Astrocyte of the cerebellum (primary cell): ENCODE data around the gene TIMELESS.
A peak's percentile ranks its signal among the peaks of the same experiment; 100 is the strongest.
"Not testable (repeated sequence)": the region's sequence is repeated elsewhere in the genome, so short reads cannot be mapped to it uniquely, and the experiment has no call there.

Experiments
- DNase-seq: peaks from one replicate; pipeline ENCODE4 v3.0.0-alpha.2; 2011; ENCODE audit warnings: low read depth
- H3K4me3 ChIP-seq: 2 replicates; pipeline ENCODE4 v1.5.1; 2011; ENCODE audit warnings: mild to moderate bottlenecking, low read depth, low read length, moderate library complexity
- in situ Hi-C: cut with HindIII; loops from 2 replicates; pipeline ENCODE4 v1.10.0; 2017; ENCODE audit warnings: low sequenced_read_pairs
- TF ChIP-seq, protein P1 (sequence below): IDR thresholded peaks from 2 replicates; pipeline ENCODE4 v1.5.1; 2012; ENCODE audit warnings: low read length, low read depth, moderate library complexity, mild to moderate bottlenecking; ENCODE audit errors: missing control alignments

TIMELESS gene, protein sequence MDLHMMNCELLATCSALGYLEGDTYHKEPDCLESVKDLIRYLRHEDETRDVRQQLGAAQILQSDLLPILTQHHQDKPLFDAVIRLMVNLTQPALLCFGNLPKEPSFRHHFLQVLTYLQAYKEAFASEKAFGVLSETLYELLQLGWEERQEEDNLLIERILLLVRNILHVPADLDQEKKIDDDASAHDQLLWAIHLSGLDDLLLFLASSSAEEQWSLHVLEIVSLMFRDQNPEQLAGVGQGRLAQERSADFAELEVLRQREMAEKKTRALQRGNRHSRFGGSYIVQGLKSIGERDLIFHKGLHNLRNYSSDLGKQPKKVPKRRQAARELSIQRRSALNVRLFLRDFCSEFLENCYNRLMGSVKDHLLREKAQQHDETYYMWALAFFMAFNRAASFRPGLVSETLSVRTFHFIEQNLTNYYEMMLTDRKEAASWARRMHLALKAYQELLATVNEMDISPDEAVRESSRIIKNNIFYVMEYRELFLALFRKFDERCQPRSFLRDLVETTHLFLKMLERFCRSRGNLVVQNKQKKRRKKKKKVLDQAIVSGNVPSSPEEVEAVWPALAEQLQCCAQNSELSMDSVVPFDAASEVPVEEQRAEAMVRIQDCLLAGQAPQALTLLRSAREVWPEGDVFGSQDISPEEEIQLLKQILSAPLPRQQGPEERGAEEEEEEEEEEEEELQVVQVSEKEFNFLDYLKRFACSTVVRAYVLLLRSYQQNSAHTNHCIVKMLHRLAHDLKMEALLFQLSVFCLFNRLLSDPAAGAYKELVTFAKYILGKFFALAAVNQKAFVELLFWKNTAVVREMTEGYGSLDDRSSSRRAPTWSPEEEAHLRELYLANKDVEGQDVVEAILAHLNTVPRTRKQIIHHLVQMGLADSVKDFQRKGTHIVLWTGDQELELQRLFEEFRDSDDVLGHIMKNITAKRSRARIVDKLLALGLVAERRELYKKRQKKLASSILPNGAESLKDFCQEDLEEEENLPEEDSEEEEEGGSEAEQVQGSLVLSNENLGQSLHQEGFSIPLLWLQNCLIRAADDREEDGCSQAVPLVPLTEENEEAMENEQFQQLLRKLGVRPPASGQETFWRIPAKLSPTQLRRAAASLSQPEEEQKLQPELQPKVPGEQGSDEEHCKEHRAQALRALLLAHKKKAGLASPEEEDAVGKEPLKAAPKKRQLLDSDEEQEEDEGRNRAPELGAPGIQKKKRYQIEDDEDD

DNA sequence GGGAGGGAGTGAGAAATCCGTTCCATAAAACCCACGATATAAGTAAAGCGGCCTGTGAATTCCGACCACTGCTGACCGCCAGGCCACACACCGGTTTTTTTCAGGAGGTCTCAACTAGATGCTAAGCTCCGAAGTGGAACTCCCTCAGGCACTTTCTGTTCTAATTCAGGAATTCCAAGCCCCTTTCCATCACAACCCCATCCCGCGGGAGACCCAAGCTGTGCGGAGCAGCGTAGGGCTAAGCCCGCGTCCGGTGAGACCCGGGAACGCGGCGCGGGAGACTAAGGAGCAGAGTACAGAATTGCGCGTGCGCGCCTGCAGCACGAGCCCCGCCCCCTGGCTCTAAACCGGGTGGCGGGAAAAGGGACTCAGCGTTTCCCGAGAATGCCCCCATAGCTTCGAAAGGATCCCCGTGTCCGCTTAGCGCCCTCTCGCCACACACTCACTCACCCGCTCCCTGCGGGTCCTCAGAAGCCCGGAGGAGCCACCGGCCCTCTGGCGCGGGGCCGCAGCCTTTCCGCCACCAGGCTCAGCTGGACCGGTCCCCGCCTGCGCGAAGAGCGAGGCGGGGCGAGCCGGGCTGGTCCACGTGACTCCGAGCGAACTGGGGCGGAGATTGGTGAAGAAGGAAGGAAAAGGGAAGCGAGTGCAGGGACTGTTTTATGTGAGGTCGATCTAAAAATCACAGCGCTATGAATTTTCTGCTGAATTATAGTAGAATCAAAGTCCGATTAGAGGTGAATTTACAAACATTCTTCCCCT is at the start of gene TIMELESS:
Gene TIMELESS, minus strand, starts transcription at position 567 of the 762 bp plus-strand sequence. CDS start 15,256 bp downstream, outside the sequence.
- TF ChIP-seq, protein P1, sequence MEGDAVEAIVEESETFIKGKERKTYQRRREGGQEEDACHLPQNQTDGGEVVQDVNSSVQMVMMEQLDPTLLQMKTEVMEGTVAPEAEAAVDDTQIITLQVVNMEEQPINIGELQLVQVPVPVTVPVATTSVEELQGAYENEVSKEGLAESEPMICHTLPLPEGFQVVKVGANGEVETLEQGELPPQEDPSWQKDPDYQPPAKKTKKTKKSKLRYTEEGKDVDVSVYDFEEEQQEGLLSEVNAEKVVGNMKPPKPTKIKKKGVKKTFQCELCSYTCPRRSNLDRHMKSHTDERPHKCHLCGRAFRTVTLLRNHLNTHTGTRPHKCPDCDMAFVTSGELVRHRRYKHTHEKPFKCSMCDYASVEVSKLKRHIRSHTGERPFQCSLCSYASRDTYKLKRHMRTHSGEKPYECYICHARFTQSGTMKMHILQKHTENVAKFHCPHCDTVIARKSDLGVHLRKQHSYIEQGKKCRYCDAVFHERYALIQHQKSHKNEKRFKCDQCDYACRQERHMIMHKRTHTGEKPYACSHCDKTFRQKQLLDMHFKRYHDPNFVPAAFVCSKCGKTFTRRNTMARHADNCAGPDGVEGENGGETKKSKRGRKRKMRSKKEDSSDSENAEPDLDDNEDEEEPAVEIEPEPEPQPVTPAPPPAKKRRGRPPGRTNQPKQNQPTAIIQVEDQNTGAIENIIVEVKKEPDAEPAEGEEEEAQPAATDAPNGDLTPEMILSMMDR, result peak; percentile 4

DNA sequence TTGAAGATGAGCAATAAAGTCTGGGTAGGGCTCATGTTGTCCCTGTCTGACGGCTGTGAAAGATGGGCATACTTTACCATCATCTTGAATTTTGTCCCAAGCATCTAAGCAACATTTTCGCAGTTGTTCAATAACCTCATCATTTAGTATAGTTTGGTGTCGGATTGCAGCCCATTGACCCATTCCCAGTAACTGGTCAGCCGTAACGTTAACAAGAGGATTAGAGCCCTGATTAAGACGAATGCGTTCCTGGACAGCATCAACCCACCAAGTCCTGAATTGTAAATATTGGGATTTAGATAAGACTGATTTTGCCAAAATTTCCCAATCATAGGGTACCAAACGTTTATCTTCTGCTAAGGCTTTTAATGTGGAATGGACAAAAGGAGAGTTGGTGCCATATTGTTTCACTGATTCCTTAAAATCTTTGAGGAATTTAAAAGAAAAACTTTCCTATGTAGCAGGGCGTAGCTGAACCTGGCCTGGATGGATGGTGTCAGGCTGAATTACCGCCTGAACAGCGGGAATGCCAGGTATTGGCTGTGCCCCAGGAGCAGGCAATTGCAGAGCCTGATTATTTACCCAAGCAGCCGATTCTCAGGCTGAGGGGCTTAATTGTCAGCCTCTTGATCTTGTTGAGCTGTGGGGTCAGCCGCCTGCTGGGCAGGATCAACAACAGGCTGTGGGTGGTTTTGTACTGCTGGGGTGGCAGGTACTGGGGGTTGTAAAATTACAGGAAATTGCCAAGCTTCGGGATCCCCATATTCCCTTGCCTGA is 49.1 kb upstream of the TIMELESS start:
- H3K4me3 ChIP-seq, in situ Hi-C loops, DNase-seq: not testable (repeated sequence)

More for the DNA sequence above, at the start of gene TIMELESS:
- DNase-seq, result peak; percentile 57
- in situ Hi-C loops, result no loop called here
- peak within 1 kb of the TSS; percentile 64 for H3K4me3 ChIP-seq

DNA sequence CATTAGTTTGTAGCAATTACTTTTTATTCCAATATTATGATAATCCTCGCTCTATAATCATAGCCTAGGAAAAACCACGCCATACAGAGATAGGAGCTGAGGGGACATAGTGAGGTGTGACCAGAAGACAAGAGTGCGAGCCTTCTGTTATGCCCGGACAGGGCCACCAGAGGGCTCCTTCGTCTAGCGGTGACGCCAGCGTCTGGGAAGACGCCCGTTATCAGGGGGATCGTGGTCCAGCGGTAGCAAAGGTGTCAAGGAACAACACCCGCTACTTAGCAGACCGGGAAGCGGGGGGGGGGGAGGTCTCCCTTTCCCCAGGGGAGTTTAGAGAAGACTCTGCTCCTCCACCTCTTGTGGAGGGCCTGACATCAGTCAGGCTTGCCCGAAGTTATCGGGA is 47.5 kb upstream of the TIMELESS start:
- DNase-seq, in situ Hi-C loops, H3K4me3 ChIP-seq: not testable (repeated sequence)
- TF ChIP-seq, protein P1, result peak; percentile 48

DNA sequence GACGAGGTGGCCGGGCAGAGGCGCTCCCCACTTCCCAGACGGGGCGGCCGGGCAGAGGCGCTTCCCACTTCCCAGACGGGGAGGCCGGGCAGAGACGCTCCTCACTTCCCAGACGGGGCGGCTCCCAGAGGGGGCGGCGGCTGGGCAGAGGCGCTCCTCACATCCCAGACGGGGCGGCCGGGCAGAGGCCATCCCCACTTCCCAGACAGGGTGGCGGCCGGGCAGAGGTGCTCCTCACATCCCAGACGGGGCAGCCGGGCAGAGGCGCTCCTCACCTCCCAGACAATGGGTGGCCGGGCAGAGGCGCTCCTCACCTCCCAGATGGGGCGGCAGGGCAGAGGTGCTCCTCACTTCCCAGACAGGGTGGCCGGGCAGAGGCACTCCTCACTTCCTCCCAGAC is 45.3 kb upstream of the TIMELESS start:
- in situ Hi-C loops, H3K4me3 ChIP-seq, DNase-seq: not testable (repeated sequence)

DNA sequence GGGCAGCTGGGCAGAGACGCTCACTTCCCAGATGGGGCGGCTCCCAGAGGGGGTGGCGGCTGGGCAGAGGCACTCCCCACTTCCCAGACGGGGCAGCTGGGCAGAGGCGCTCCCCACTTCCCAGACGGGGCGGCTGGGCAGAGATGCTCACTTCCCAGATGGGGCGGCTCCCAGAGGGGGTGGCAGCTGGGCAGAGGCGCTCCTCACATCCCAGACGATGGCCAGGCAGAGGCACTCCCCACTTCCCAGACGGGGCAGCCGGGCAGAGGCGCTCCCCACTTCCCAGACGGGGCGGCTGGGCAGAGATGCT is 44.8 kb upstream of the TIMELESS start:
- in situ Hi-C loops, DNase-seq, H3K4me3 ChIP-seq: not testable (repeated sequence)

DNA sequence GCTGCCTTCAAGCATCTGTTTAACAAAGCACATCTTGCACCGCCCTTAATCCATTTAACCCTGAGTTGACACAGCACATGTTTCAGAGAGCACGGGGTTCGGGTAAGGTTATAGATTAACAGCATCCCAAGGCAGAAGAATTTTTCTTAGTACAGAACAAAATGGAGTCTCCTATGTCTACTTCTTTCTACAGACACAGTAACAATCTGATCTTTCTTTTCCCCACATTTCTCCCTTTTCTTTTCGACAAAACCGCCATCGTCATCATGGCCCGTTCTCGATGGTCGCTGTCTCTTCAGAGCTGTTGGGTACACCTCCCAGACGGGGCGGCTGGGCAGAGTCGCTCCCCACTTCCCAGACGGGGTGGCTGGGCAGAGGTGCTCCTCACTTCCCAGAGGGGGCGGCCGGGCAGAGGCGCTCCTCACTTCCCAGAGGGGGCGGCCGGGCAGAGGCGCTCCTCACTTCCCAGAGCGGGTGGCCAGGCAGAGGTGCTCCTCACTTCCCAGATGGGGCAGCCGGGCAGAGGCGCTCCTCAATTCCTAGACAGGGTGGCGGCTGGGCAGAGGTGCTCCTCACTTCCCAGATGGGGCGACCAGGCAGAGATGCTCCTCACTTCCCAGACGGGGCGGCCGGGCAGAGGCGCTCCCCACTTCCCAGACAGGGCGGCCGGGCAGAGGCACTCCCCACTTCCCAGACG is 44.3 kb upstream of the TIMELESS start:
- in situ Hi-C loops, DNase-seq, H3K4me3 ChIP-seq: not testable (repeated sequence)

DNA sequence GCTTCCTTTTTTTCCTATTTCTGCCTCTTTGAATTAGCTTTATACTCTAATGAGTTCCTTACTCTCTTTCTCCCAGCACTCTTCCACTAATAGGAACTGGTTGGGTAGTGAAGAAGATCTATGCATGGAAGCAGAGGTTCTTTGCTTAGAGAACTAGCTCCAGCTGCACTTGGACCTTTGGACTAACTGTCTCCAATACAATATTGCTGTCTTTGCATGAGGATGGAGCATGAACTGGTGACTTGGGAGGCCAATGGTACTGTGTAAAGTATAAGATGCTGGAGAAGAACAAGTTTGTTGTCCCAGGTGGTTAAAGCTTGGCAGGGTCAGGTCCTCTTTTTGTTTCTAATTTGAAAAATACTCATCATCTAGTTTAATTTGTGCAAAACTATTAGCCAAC is 41.1 kb upstream of the TIMELESS start:
- TF ChIP-seq, protein P1, result no peak
- in situ Hi-C loops, result no loop called here
- no peak overlapping the region for H3K4me3 ChIP-seq
- no peak for DNase-seq
